Activated CD4-positive, alpha-beta T cell treated with anti-CD3 and anti-CD28 coated beads for 36 hours (primary cell): ENCODE results near the gene HAPSTR1. TPM values are rescaled to one million over a fixed set of nuclear protein-coding genes. Genes with fewer than 3 reads are reported as not detected.
"Not testable (repeated sequence)": the region's sequence is repeated elsewhere in the genome, so short reads cannot be mapped to it uniquely, and the experiment has no call there.

Source experiments
- ATAC-seq: fragments of 200-7000 bp; cut with Tn5 transposase; one replicate; pipeline ENCODE4 v1.10.0; 2021; ENCODE audit warnings: mild to moderate bottlenecking, moderate library complexity
- CTCF ChIA-PET: fragments of 350-600 bp; sonication (Branson Sonifier 250); formaldehyde crosslinking; loops from one replicate; lab custom pipeline; 2021; ENCODE audit warnings: antibody characterized with exemption; lab: Charles Lee
- POLR2A ChIA-PET: fragments of 350-600 bp; sonication (Branson Sonifier 250); formaldehyde crosslinking; loops from one replicate; lab custom pipeline; 2021; ENCODE audit warnings: antibody characterized with exemption, inconsistent platforms; lab: Charles Lee
- DNase-seq: peaks from one replicate; pipeline ENCODE4 v3.0.0-alpha.2; 2020
- H3K27ac Mint-ChIP-seq: one replicate; pipeline ENCODE4 v1.8.0; 2021; ENCODE audit warnings: mixed read lengths
- H3K27me3 Mint-ChIP-seq: one replicate; pipeline ENCODE4 v1.8.0; 2021; ENCODE audit warnings: mixed read lengths
- H3K36me3 Mint-ChIP-seq: one replicate; pipeline ENCODE4 v1.8.0; 2021; ENCODE audit warnings: low read depth, mixed read lengths
- H3K4me1 Mint-ChIP-seq: one replicate; pipeline ENCODE4 v1.8.0; 2021; ENCODE audit warnings: mixed read lengths
- H3K4me3 Mint-ChIP-seq: one replicate; pipeline ENCODE4 v1.8.0; 2021; ENCODE audit warnings: mild to moderate bottlenecking, moderate library complexity, mixed read lengths
- H3K9me3 Mint-ChIP-seq: one replicate; pipeline ENCODE4 v1.8.0; 2021; ENCODE audit warnings: low read depth, mixed read lengths
- intact Hi-C, 2 experiments: fragments of 100-400 bp; cut with DNase I in 1 of 2; cut with micrococcal nuclease in 1 of 2; formaldehyde crosslinking; loops; one replicate each; pipeline versions ENCODE4 v1.14.2 to v1.15.1; 2022 to 2024; cut with DNase I, micrococcal nuclease
- total RNA-seq, 2 experiments: library from RNA; stranded (reverse); gene quantifications; one replicate each; pipeline ENCODE4 v1.2.3, GENCODE V29; 2021

Gene HAPSTR1
- total RNA-seq, 2 experiments from 2014 or later = 42.4 to 51.4 TPM

DNA sequence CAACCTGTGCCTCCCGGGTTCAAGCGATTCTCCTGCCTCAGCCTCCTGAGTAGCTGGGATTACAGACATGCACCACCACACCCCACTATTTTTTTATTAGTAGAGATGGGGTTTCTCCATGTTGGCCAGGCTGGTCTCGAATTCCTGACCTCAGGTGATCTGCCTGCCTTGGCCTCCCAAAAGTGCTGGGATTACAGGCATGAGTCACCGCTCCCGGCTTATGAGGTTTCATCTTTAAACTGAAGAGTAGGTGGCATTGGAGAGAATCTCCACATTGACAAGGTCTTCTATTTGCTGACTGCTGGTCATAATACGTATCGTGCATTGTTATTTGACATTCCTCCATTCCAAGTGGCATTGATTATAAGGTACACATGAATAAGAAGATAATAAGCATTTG lies 3.7 kb upstream of the HAPSTR1 start:
- H3K4me1 Mint-ChIP-seq, POLR2A ChIA-PET, H3K27me3 Mint-ChIP-seq, H3K4me3 Mint-ChIP-seq, H3K27ac Mint-ChIP-seq, intact Hi-C loops, H3K9me3 Mint-ChIP-seq, DNase-seq, H3K36me3 Mint-ChIP-seq, ATAC-seq: not testable (repeated sequence)
- CTCF ChIA-PET = interaction anchor here (0.8 to 1.3 kb wide), 2 partner anchors 9 kb away, joined by 3 to 4 read pairs; no protein-coding TSS in a partner anchor

DNA sequence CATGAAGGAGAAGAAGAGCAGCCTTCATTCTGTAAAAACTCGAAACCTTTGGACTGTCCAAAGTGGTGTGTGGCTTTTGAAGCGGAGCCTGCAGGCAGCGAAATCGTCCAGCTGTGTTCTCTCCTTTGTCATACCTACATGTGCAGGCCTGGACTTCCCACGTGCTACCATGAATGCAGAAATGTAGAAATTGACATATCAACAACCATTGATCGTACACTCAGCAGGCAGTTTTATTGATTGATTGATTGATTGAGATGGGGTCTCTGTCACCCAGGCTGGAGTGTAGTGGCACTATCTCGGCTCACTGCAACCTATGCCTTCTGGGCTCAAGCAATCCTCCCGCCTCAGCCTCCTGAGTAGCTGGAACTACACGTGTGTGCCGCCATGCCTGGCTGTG lies 2.6 kb upstream of the HAPSTR1 start:
- intact Hi-C loops = no loop called here
- ATAC-seq (no peak), DNase-seq (no peak)
- ChIA-PET POLR2A (no interaction called here), CTCF (interaction anchor here (0.5 to 1.3 kb wide), 2 partner anchors 10 to 137 kb away, joined by 3 to 4 read pairs; no protein-coding TSS in a partner anchor)
- no peak overlapping the region for H3K4me3 Mint-ChIP-seq
- H3K27me3 Mint-ChIP-seq = no peaks in the 10 kb centered on the region
- no peak overlapping the region for H3K27ac Mint-ChIP-seq
- peaks cover 14% of the 10 kb centered on the region for H3K36me3 Mint-ChIP-seq
- no peaks in the 10 kb centered on the region for H3K9me3 Mint-ChIP-seq
- H3K4me1 Mint-ChIP-seq = peaks cover 8% of the 10 kb centered on the region

DNA sequence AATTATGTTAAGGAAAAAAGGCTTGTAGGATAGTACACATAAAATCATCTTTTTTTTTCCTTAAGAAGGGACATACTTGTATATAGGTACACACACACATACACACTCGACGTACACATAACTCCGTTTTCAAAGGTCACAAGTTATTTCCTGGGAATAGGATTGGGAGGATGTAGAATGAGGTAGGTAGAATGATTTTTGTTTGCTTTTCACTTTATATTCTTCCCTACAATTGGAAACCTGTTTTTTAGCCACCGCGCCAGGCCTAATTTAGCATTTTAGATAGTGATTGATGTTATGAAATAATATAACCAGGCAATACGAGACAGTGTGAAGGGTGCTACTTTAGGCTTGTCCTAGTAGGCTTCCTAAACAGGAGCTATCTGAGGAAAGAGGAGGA lies 1.8 kb upstream of the HAPSTR1 start:
- Mint-ChIP-seq H3K36me3 (peaks cover 21% of the 10 kb centered on the region), H3K27ac (peak overlapping the region; percentile 86), H3K9me3 (no peaks in the 10 kb centered on the region), H3K4me3 (peak overlapping the region; percentile 74), H3K27me3 (no peaks in the 10 kb centered on the region), H3K4me1 (peaks cover 14% of the 10 kb centered on the region)
- ChIA-PET CTCF (no interaction called here), POLR2A (interaction anchor here (0.5 to 2.7 kb wide), 2 partner anchors 17 to 39 kb away, joined by 3 to 18 read pairs; no protein-coding TSS in a partner anchor)
- intact Hi-C loops = loop anchor here (2.0 to 5.0 kb wide), 7 partner anchors 17 to 1853 kb away; partner anchors contain the start of genes CLEC16A (in 1 of the 2), DEXI (in 1 of the 2), METTL22 (in 1 of the 2) and PMM2 (in 1 of the 2)
- ATAC-seq = no peak
- DNase-seq = no peak

GRCh38 chr16:9090101-9090959 lies 1.1 kb upstream of the HAPSTR1 start:
- Mint-ChIP-seq H3K36me3 (peaks cover 24% of the 10 kb centered on the region), H3K27ac (peak overlapping the region; percentile 95), H3K4me1 (peaks cover 17% of the 10 kb centered on the region), H3K9me3 (no peaks in the 10 kb centered on the region), H3K27me3 (no peaks in the 10 kb centered on the region), H3K4me3 (peak overlapping the region; percentile 74)
- CTCF ChIA-PET = interaction anchor here (0.8 to 1.9 kb wide), 7 partner anchors 9 to 126 kb away, joined by 3 to 7 read pairs (median 4); partner anchors contain the start of gene USP7
- intact Hi-C loops = loop anchor here (2.0 to 5.0 kb wide), 7 partner anchors 18 to 1852 kb away; partner anchors contain the start of genes CLEC16A (in 1 of the 2), DEXI (in 1 of the 2), METTL22 (in 1 of the 2) and PMM2 (in 1 of the 2)
- POLR2A ChIA-PET = interaction anchor here (0.5 to 2.7 kb wide), 13 partner anchors 10 to 293 kb away, joined by 3 to 31 read pairs (median 5); partner anchors contain the start of genes CARHSP1, PMM2, TMEM186 and USP7
- no peak for ATAC-seq
- DNase-seq = peak; percentile 73

DNA sequence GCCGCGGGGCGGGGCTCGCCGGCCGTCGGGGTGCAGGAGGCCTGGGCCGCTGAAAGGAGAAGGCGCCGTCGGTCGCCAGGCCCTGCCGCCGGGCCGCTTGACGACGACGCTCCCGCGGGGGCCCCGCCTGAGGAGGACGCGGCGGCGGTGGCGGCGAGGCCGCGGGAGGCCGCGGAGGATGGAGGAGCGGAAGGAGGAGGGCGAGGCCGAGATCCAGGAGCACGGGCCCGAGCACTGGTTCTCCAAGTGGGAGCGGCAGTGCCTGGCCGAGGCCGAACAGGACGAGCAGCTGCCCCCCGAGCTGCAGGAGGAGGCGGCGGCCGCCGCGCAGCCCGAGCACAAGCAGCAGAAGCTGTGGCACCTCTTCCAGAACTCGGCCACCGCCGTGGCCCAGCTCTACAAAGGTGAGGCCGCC lies 430 bp downstream of the HAPSTR1 start:
- H3K9me3 Mint-ChIP-seq = no peaks in the 10 kb centered on the region
- H3K36me3 Mint-ChIP-seq = peaks cover 35% of the 10 kb centered on the region
- peak overlapping the region; percentile 55 for H3K27ac Mint-ChIP-seq
- ChIA-PET CTCF (interaction anchor here (0.5 to 1.9 kb wide), 4 partner anchors 17 to 1784 kb away, joined by 3 to 6 read pairs (median 5); no protein-coding TSS in a partner anchor), POLR2A (interaction anchor here (0.8 to 3.3 kb wide), 13 partner anchors 11 to 223 kb away, joined by 3 to 33 read pairs (median 6); partner anchors contain the start of genes CARHSP1 and USP7)
- peak; percentile 67 for DNase-seq
- intact Hi-C loops = loop anchor here (1.0 to 5.0 kb wide), 15 partner anchors 13 to 1850 kb away; partner anchors contain the start of genes PMM2 (in 2 of the 2), TMEM186 (in 2 of the 2), CARHSP1 (in 1 of the 2) and CLEC16A (in 1 of the 2)
- H3K27me3 Mint-ChIP-seq = no peaks in the 10 kb centered on the region
- H3K4me1 Mint-ChIP-seq = peaks cover 29% of the 10 kb centered on the region
- peak overlapping the region; percentile 74 for H3K4me3 Mint-ChIP-seq
- ATAC-seq = peak; percentile 4

DNA sequence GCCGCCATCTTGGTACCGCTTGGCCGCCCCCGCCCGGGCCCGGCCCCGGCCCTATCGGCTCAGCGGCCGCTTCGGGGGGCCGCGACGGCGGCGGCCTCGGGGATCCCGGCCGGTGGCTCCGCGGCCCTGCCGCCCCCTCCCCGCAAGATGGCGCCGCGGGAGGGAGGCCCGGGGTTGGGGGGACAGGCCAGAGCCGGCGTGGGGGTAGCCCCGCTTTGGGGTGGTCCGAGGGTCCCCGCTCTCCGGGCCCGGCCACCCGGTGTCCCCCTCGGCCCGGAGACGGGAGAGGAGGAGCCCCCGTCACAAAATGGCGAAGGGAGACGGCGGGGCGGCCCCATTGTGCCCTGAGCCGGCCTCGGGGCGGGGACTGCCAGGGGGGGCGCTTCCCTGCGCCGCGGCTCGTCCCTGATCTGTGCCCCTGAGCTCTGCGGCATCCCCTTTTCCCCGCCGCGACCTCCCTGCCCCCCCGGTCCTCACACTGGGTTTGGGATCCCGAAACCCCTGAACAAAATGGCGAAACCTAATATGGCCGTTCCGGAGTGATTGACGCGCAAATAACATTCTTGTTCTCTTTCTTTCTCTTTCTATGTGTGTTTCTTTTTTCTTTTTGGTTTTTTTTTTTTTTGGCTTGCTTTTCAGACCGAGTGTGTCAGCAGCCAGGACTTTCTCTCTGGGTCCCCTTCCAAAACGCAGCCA lies 986 bp downstream of the HAPSTR1 start:
- Mint-ChIP-seq H3K27me3 (no peaks in the 10 kb centered on the region), H3K36me3 (peaks cover 39% of the 10 kb centered on the region), H3K27ac (peak overlapping the region; percentile 92), H3K4me1 (peaks cover 33% of the 10 kb centered on the region), H3K4me3 (peak overlapping the region; percentile 89), H3K9me3 (no peaks in the 10 kb centered on the region)
- intact Hi-C loops = loop anchor here (2.0 to 5.0 kb wide), 6 partner anchors 35 to 1850 kb away; partner anchors contain the start of genes CLEC16A (in 1 of the 2), DEXI (in 1 of the 2), METTL22 (in 1 of the 2) and PMM2 (in 1 of the 2)
- peak; percentile 73 for DNase-seq
- CTCF ChIA-PET = interaction anchor here (1.0 to 1.9 kb wide), 4 partner anchors 9 to 32 kb away, joined by 3 to 11 read pairs (median 6); no protein-coding TSS in a partner anchor
- ATAC-seq = peak; percentile 3
- POLR2A ChIA-PET = interaction anchor here (0.6 to 3.3 kb wide), 11 partner anchors 10 to 272 kb away, joined by 3 to 33 read pairs (median 6); no protein-coding TSS in a partner anchor

- ATAC-seq = no peak
- DNase-seq = peak; percentile 53
- peak overlapping the region; percentile 92 for H3K27ac Mint-ChIP-seq
- peaks cover 44% of the 10 kb centered on the region for H3K36me3 Mint-ChIP-seq
- intact Hi-C loops = loop anchor here (2.0 to 5.0 kb wide), 6 partner anchors 34 to 1849 kb away; partner anchors contain the start of genes CLEC16A (in 1 of the 2), DEXI (in 1 of the 2), METTL22 (in 1 of the 2) and PMM2 (in 1 of the 2)
- ChIA-PET POLR2A (interaction anchor here (0.6 to 3.3 kb wide), 9 partner anchors 9 to 273 kb away, joined by 3 to 33 read pairs (median 6); no protein-coding TSS in a partner anchor), CTCF (interaction anchor here (0.6 to 1.8 kb wide), 6 partner anchors 9 to 281 kb away, joined by 3 to 11 read pairs (median 6); no protein-coding TSS in a partner anchor)
- no peaks in the 10 kb centered on the region for H3K27me3 Mint-ChIP-seq
- H3K9me3 Mint-ChIP-seq = no peaks in the 10 kb centered on the region
- peaks cover 38% of the 10 kb centered on the region for H3K4me1 Mint-ChIP-seq
- H3K4me3 Mint-ChIP-seq = peak overlapping the region; percentile 89
These were observed 1.5 kb downstream of the HAPSTR1 start for GRCh38 chr16:9092978-9093344.

DNA sequence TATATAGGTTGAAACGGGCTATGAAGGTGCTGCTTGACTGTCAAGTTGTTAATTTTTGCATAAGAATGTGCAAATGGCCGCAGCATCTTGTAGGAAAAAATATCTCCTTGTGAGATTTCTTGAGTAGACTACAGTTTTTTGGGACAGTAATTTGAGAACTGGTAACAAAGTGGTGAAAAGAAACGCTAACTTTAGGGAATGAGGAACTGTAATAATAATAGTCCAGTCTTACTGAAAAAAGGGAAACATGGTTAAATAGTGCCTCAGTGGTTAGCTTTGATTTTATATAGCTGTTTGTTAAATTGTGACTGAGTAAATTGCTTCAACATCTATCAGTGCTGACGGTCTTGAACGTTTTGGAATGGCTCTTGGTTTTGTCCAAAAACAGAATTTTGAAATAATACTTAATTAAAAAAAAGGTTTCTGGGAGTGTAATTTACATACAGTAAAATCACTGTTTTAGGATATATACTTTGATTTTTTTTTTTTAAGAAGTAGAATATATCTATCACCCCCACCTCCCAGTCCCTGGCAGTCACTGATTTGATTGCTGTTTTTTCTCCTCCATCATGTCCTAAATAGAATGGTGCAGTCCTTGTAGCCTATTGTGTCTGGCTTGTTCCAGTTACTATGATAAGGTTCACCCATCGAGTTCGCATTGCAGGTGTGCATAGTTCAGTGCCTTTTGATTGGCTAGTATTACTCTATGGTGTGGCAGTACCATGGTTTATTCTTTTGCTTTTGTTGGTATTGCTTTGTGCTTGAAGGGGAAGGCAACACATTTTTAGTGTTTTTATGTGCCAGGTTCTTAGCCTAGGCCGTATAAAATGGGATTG lies 2.8 kb downstream of the HAPSTR1 start:
- H3K4me3 Mint-ChIP-seq = peak overlapping the region; percentile 89
- intact Hi-C loops = loop anchor here (5.0 kb wide), 5 partner anchors 33 to 1848 kb away; partner anchors contain the start of genes CLEC16A (in 1 of the 2), DEXI (in 1 of the 2), METTL22 (in 1 of the 2) and PMM2 (in 1 of the 2)
- H3K36me3 Mint-ChIP-seq = peaks cover 54% of the 10 kb centered on the region
- no peak for ATAC-seq
- H3K27me3 Mint-ChIP-seq = no peaks in the 10 kb centered on the region
- H3K9me3 Mint-ChIP-seq = no peaks in the 10 kb centered on the region
- peak overlapping the region; percentile 86 for H3K27ac Mint-ChIP-seq
- ChIA-PET CTCF (interaction anchor here (1.0 to 1.8 kb wide), 3 partner anchors 8 to 33 kb away, joined by 6 to 11 read pairs (median 6); no protein-coding TSS in a partner anchor), POLR2A (interaction anchor here (0.6 to 3.3 kb wide), 5 partner anchors 8 to 103 kb away, joined by 3 to 33 read pairs (median 6); no protein-coding TSS in a partner anchor)
- no peak for DNase-seq
- peaks cover 51% of the 10 kb centered on the region for H3K4me1 Mint-ChIP-seq

DNA sequence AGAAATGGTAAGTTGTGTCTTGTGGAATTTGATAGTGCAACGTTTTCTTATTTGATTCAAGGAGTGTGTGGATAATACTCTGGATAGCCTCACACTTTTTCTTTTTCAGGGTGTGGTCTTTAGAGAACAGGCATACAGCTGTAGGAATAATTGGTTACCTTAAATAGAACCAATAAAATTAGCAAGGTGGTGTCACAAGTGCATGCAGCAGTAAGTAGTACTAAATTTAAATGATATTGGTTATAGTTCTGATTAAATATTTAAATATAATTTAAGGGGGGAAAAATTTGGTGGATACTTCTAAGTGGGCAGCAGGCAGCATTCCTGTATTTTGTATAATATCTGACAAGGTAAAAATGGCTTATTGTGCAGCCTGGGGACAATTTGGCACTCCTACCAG lies 3.7 kb downstream of the HAPSTR1 start:
- intact Hi-C loops = no loop called here
- DNase-seq (no peak), ATAC-seq (no peak)
- Mint-ChIP-seq H3K4me1 (peaks cover 55% of the 10 kb centered on the region), H3K4me3 (peak overlapping the region; percentile 89), H3K27me3 (no peaks in the 10 kb centered on the region), H3K36me3 (peaks cover 63% of the 10 kb centered on the region), H3K9me3 (no peaks in the 10 kb centered on the region), H3K27ac (no peak overlapping the region)
- ChIA-PET CTCF (no interaction called here), POLR2A (no interaction called here)
